ENCODE results near the gene GNA14. TPM values are rescaled to one million over a fixed set of nuclear protein-coding genes. Genes with fewer than 3 reads are reported as not detected.

The GNA14 gene
- total RNA-seq, 1 experiment from 2014 or later: 1.3 TPM

DNA sequence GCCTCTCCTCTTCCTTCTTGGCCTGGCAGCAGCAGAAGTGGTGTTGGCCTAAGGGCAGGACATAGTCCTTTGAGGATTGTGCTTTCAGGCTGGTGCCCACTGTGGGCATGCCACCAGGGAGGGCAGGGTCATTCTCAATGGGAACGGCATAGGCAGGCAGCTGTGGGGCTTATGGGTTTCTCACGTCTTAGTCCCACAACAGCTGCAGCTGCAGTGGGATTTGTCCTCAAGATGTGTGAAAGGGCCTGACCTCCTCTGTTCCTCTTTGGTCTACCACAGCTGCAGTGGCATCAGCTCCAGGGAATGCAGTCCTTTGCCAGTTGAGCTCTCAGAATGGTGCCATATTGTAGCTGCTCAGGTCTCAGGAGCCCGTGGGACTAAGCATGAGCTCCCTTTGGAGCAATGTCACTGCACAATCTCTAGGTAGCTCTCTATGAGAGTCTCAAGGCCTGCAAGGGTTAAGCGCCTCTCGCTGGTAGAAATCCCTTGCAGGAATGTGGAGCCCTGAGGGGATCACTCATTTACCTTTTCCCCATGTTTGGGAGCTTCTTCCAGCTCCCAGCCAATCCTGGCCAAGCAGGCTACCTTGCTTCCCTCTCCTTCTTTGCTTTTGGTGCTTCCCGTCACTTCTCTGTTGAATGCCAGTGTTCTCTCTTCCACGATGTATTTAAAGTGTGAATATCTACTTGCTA, 104.8 kb downstream of the GNA14 start:
- no peaks in the 10 kb centered on the region for H3K9me2 ChIP-seq (ENCODE audit: insufficient read depth)
- H3K4me2 ChIP-seq: no peak overlapping the region
- H3K9me3 ChIP-seq (ENCODE audit: insufficient read depth, low read depth): peaks cover 16% of the 10 kb centered on the region; the same call in 1 of the 2 replicates
- H3K4me3 ChIP-seq: no peak overlapping the region
- H3K36me3 ChIP-seq (ENCODE audit: low read depth): no peaks in the 10 kb centered on the region
- no peaks in the 10 kb centered on the region for H3K4me1 ChIP-seq (replicated peaks; ENCODE audit: insufficient read depth)
- POLR2A ChIA-PET (ENCODE audit: unreplicated experiment): no interaction called here
- H3K27ac ChIP-seq: no peak overlapping the region
- no peaks in the 10 kb centered on the region for H3K27me3 ChIP-seq (ENCODE audit: insufficient read depth, low read depth)
- intact Hi-C loops (cut with micrococcal nuclease; ENCODE audit: unreplicated experiment): no loop called here
- DNase-seq: no peak
- CTCF ChIA-PET: no interaction called here
- TF ChIP-seq EZH2 (IDR thresholded peaks at IDR 0.05; ENCODE audit: low read depth): no peak
- TF ChIP-seq, protein P1, sequence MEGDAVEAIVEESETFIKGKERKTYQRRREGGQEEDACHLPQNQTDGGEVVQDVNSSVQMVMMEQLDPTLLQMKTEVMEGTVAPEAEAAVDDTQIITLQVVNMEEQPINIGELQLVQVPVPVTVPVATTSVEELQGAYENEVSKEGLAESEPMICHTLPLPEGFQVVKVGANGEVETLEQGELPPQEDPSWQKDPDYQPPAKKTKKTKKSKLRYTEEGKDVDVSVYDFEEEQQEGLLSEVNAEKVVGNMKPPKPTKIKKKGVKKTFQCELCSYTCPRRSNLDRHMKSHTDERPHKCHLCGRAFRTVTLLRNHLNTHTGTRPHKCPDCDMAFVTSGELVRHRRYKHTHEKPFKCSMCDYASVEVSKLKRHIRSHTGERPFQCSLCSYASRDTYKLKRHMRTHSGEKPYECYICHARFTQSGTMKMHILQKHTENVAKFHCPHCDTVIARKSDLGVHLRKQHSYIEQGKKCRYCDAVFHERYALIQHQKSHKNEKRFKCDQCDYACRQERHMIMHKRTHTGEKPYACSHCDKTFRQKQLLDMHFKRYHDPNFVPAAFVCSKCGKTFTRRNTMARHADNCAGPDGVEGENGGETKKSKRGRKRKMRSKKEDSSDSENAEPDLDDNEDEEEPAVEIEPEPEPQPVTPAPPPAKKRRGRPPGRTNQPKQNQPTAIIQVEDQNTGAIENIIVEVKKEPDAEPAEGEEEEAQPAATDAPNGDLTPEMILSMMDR (conservative IDR thresholded peaks at IDR 0.05): no peak
- H3K79me2 ChIP-seq (ENCODE audit: low read depth): no peaks in the 10 kb centered on the region
- H2AFZ ChIP-seq: no peak overlapping the region
- no peaks in the 10 kb centered on the region for H4K20me1 ChIP-seq (ENCODE audit: insufficient read depth)
- BruUV-seq (replicated peaks): no TSS peak
- no peaks in the 10 kb centered on the region for H3F3A ChIP-seq (ENCODE audit: insufficient read depth, low read depth)

DNA sequence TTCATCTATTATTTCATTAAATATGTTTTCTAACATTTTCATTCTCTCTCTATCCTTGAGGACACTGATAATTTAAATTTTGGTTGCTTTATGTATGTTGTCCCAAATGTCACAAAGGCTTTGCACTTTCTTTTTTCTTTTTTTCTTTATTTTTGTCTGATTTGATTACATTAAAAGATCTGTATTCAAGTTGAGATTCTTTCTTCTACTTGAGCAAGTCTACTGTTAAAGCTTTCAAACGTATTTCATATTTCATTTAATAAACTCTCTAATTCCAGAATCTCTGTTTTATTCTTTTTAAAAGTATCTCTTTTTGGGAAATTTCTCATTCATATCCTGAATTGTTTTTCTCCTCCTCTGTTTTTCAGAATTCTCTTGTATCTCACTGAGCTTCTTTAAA, 106.5 kb downstream of the GNA14 start:
- ChIA-PET POLR2A (ENCODE audit: unreplicated experiment) (no interaction called here), CTCF (no interaction called here)
- no peak for DNase-seq
- Histone ChIP-seq H3K36me3 (ENCODE audit: low read depth) (no peaks in the 10 kb centered on the region), H3F3A (ENCODE audit: insufficient read depth, low read depth) (no peaks in the 10 kb centered on the region), H3K4me3 (no peak overlapping the region), H3K27me3 (ENCODE audit: insufficient read depth, low read depth) (no peaks in the 10 kb centered on the region), H3K4me1 (replicated peaks; ENCODE audit: insufficient read depth) (no peaks in the 10 kb centered on the region), H2AFZ (no peak overlapping the region), H3K4me2 (no peak overlapping the region), H4K20me1 (ENCODE audit: insufficient read depth) (no peaks in the 10 kb centered on the region), H3K27ac (no peak overlapping the region), H3K79me2 (ENCODE audit: low read depth) (no peaks in the 10 kb centered on the region), H3K9me2 (ENCODE audit: insufficient read depth) (no peaks in the 10 kb centered on the region), H3K9me3 (ENCODE audit: insufficient read depth, low read depth) (peaks cover 16% of the 10 kb centered on the region; the same call in 1 of the 2 replicates)
- TF ChIP-seq EZH2 (IDR thresholded peaks at IDR 0.05; ENCODE audit: low read depth): no peak
- TF ChIP-seq, protein P1 (conservative IDR thresholded peaks at IDR 0.05): no peak
- BruUV-seq (replicated peaks): no TSS peak
- intact Hi-C loops (cut with micrococcal nuclease; ENCODE audit: unreplicated experiment): no loop called here

DNA sequence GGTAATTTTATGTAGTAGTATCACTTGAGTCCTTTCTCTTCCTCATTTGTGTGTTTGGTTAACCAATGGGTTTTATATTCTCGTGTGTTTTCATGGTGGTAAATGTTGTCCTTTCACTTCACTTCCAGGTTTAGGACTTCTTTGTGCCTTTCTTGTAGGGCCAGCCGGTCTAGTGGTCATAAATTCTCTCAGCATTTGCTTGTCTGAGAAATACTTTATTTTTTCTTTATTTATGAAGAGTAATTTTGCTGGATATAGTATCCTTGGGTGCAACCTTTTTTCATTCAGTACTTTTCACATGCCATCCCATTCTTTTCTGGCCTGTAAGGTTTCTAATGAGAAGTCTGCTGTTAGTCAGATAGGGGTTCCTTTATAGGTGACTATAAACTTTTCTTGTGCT, 107.1 kb downstream of the GNA14 start:
- Histone ChIP-seq H3K4me3 (no peak overlapping the region), H3K9me3 (ENCODE audit: insufficient read depth, low read depth) (peaks cover 16% of the 10 kb centered on the region; the same call in 1 of the 2 replicates), H3K4me2 (no peak overlapping the region), H3F3A (ENCODE audit: insufficient read depth, low read depth) (no peaks in the 10 kb centered on the region), H3K27me3 (ENCODE audit: insufficient read depth, low read depth) (no peaks in the 10 kb centered on the region), H2AFZ (no peak overlapping the region), H3K79me2 (ENCODE audit: low read depth) (no peaks in the 10 kb centered on the region), H3K36me3 (ENCODE audit: low read depth) (no peaks in the 10 kb centered on the region), H3K4me1 (replicated peaks; ENCODE audit: insufficient read depth) (no peaks in the 10 kb centered on the region), H3K27ac (no peak overlapping the region), H3K9me2 (ENCODE audit: insufficient read depth) (no peaks in the 10 kb centered on the region), H4K20me1 (ENCODE audit: insufficient read depth) (no peaks in the 10 kb centered on the region)
- CTCF ChIA-PET: no interaction called here
- no peak for DNase-seq
- intact Hi-C loops (cut with micrococcal nuclease; ENCODE audit: unreplicated experiment): no loop called here
- POLR2A ChIA-PET (ENCODE audit: unreplicated experiment): no interaction called here
- no peak for TF ChIP-seq EZH2 (IDR thresholded peaks at IDR 0.05; ENCODE audit: low read depth)
- TF ChIP-seq, protein P1 (conservative IDR thresholded peaks at IDR 0.05): no peak
- no TSS peak for BruUV-seq (replicated peaks)

Data from PC-9 (cell line).